Naive thymus-derived CD4-positive, alpha-beta T cell (primary cell): ENCODE measurements around the gene IZUMO2. TPM values are rescaled to one million over a fixed set of nuclear protein-coding genes. Genes with fewer than 3 reads are reported as not detected.

Experiments
- ATAC-seq: fragments of 150-1000 bp; cut with Tn5 transposase; 2 replicates; pipeline ENCODE4 v1.10.0; 2021; ENCODE audit warnings: mild to moderate bottlenecking, moderate library complexity
- CTCF ChIA-PET: fragments of 350-600 bp; sonication (Branson Sonifier 250); formaldehyde crosslinking; loops from one replicate; lab custom pipeline; 2021; ENCODE audit warnings: antibody characterized with exemption; lab: Charles Lee
- POLR2A ChIA-PET: fragments of 350-600 bp; sonication (Branson Sonifier 250); formaldehyde crosslinking; loops from one replicate; lab custom pipeline; 2021; ENCODE audit warnings: antibody characterized with exemption, inconsistent platforms; lab: Charles Lee
- DNase-seq, 9 donors: peaks; one replicate each; pipeline versions ENCODE4 v3.0.0 to v3.0.0-alpha.2; 2020 to 2022; ENCODE audit warnings: mixed read lengths in 1 of 9
- H3K27ac ChIP-seq: one replicate; pipeline ENCODE4 v1.7.0; 2013; ENCODE audit warnings: mild to moderate bottlenecking, low read depth, low read length, moderate library complexity
- H3K27me3 ChIP-seq, 2 donors: one replicate each; pipeline ENCODE4 v1.7.0; 2013; ENCODE audit warnings: low read length in 2 of 2, mild to moderate bottlenecking in 2 of 2, moderate library complexity in 2 of 2; ENCODE audit not compliant: control insufficient read depth in 2 of 2, insufficient read depth in 2 of 2
- H3K36me3 ChIP-seq, 3 experiments: 1 replicate in 2 of 3; 2 replicates in 1 of 3; pipeline ENCODE4 v1.7.0; 2013; ENCODE audit warnings: low read length in 3 of 3, mild to moderate bottlenecking in 3 of 3, moderate library complexity in 1 of 3; ENCODE audit not compliant: insufficient read depth in 3 of 3, control insufficient read depth in 2 of 3
- H3K4me1 ChIP-seq, 2 donors: one replicate each; pipeline ENCODE4 v1.7.0; 2013; ENCODE audit warnings: low read length in 2 of 2, mild to moderate bottlenecking in 2 of 2, moderate library complexity in 1 of 2; ENCODE audit not compliant: control insufficient read depth in 2 of 2, insufficient read depth in 2 of 2
- H3K4me3 ChIP-seq: 2 replicates; pipeline ENCODE4 v1.7.0; 2013; ENCODE audit warnings: mild to moderate bottlenecking, low read length
- H3K9me3 ChIP-seq, 3 experiments: 1 replicate in 2 of 3; 2 replicates in 1 of 3; pipeline ENCODE4 v1.7.0; 2013; ENCODE audit warnings: low read length in 3 of 3; ENCODE audit not compliant: control insufficient read depth in 2 of 3
- H3K27ac Mint-ChIP-seq, 9 donors: one replicate each; pipeline ENCODE4 v1.8.0; 2020 to 2022; ENCODE audit warnings: mixed read lengths in 9 of 9, mild to moderate bottlenecking in 8 of 9, moderate library complexity in 5 of 9, inconsistent platforms in 2 of 9
- H3K27me3 Mint-ChIP-seq, 5 donors: one replicate each; pipeline ENCODE4 v1.8.0; 2021 to 2022; ENCODE audit warnings: mixed read lengths in 5 of 5, mild to moderate bottlenecking in 1 of 5
- H3K36me3 Mint-ChIP-seq, 5 donors: one replicate each; pipeline ENCODE4 v1.8.0; 2020 to 2022; ENCODE audit warnings: mixed read lengths in 5 of 5, mild to moderate bottlenecking in 3 of 5, inconsistent platforms in 1 of 5
- H3K4me1 Mint-ChIP-seq, 7 donors: one replicate each; pipeline ENCODE4 v1.8.0; 2020 to 2022; ENCODE audit warnings: mixed read lengths in 7 of 7, mild to moderate bottlenecking in 3 of 7, inconsistent platforms in 1 of 7
- H3K4me3 Mint-ChIP-seq, 10 donors: one replicate each; pipeline ENCODE4 v1.8.0; 2020 to 2022; ENCODE audit warnings: mild to moderate bottlenecking in 10 of 10, mixed read lengths in 10 of 10, moderate library complexity in 6 of 10, inconsistent platforms in 2 of 10
- H3K9me3 Mint-ChIP-seq, 11 donors: one replicate each; pipeline ENCODE4 v1.8.0; 2020 to 2022; ENCODE audit warnings: mixed read lengths in 11 of 11, mild to moderate bottlenecking in 4 of 11, inconsistent platforms in 1 of 11, moderate library complexity in 1 of 11
- intact Hi-C, 2 donors: fragments of 100-400 bp; cut with micrococcal nuclease; formaldehyde crosslinking; loops; one replicate each; pipeline ENCODE4 v1.15.1; 2023
- polyA plus RNA-seq, 2 donors: library from polyadenylated mRNA; unstranded; fragments of 300-500 nt; fragmentation: Illumina TruSeq; gene quantifications; one replicate each; pipeline ENCODE4 v1.2.3, GENCODE V29; 2021
- total RNA-seq, 6 experiments: library from RNA in 5 of 6; stranded (reverse) in 5 of 6; gene quantifications; 1 replicate in 5 of 6; 2 replicates in 1 of 6; pipeline ENCODE4 v1.2.3 and lab custom pipeline; 2021 to 2026

IZUMO2 gene
- total and polyA plus RNA-seq, 7 experiments from 2014 or later, result not detected

GRCh38 chr19:50198431-50199258 lies 35.6 kb upstream of the IZUMO2 start:
- Histone ChIP-seq H3K4me1 (no peaks in the 10 kb centered on the region), H3K27ac (no peak overlapping the region), H3K4me3 (no peak overlapping the region), H3K36me3 (no peaks in the 10 kb centered on the region), H3K9me3 (no peaks in the 10 kb centered on the region), H3K27me3 (no peaks in the 10 kb centered on the region)
- peaks cover 17 to 62% (median 58%) of the 10 kb centered on the region in 5 donors for H3K27me3 Mint-ChIP-seq
- H3K4me1 Mint-ChIP-seq, result no peaks in the 10 kb centered on the region
- no peak overlapping the region for H3K27ac Mint-ChIP-seq
- ChIA-PET CTCF (no interaction called here), POLR2A (no interaction called here)
- ATAC-seq (no peak), DNase-seq (no peak)
- intact Hi-C loops, result no loop called here
- no peak overlapping the region for H3K4me3 Mint-ChIP-seq
- H3K9me3 Mint-ChIP-seq, result peaks cover 0 to 16% (median 3%) of the 10 kb centered on the region in 11 donors
- H3K36me3 Mint-ChIP-seq, result peaks cover 0 to 7% (median 0%) of the 10 kb centered on the region in 5 donors

- no peaks in the 10 kb centered on the region for H3K4me1 ChIP-seq
- ChIA-PET CTCF (no interaction called here), POLR2A (no interaction called here)
- peaks cover 0 to 7% (median 0%) of the 10 kb centered on the region in 5 donors for H3K36me3 Mint-ChIP-seq
- ATAC-seq (no peak), DNase-seq (no peak)
- H3K9me3 Mint-ChIP-seq, result peaks cover 0 to 18% (median 2%) of the 10 kb centered on the region in 11 donors
- no peak overlapping the region for H3K27ac ChIP-seq
- no peak overlapping the region for H3K4me3 Mint-ChIP-seq
- no peaks in the 10 kb centered on the region for H3K36me3 ChIP-seq
- intact Hi-C loops, result no loop called here
- no peak overlapping the region for H3K4me3 ChIP-seq
- H3K9me3 ChIP-seq, result no peaks in the 10 kb centered on the region
- H3K27me3 ChIP-seq, result no peaks in the 10 kb centered on the region
- peaks cover 0 to 2% (median 0%) of the 10 kb centered on the region in 7 donors for H3K4me1 Mint-ChIP-seq
- peaks cover 11 to 67% (median 62%) of the 10 kb centered on the region in 5 donors for H3K27me3 Mint-ChIP-seq
- no peak overlapping the region for H3K27ac Mint-ChIP-seq
Measured at GRCh38 chr19:50197348-50197747, 34.3 kb upstream of the IZUMO2 start.

GRCh38 chr19:50196322-50196932 lies 33.3 kb upstream of the IZUMO2 start:
- Mint-ChIP-seq H3K4me3 (no peak overlapping the region), H3K36me3 (peaks cover 0 to 5% (median 0%) of the 10 kb centered on the region in 5 donors), H3K4me1 (peaks cover 0 to 2% (median 0%) of the 10 kb centered on the region in 7 donors), H3K27me3 (peaks cover 3 to 59% (median 54%) of the 10 kb centered on the region in 5 donors), H3K27ac (no peak overlapping the region), H3K9me3 (peaks cover 0 to 12% (median 2%) of the 10 kb centered on the region in 11 donors)
- ChIA-PET CTCF (no interaction called here), POLR2A (no interaction called here)
- Histone ChIP-seq H3K36me3 (no peaks in the 10 kb centered on the region), H3K4me1 (no peaks in the 10 kb centered on the region), H3K9me3 (no peaks in the 10 kb centered on the region), H3K27me3 (no peaks in the 10 kb centered on the region), H3K27ac (no peak overlapping the region), H3K4me3 (no peak overlapping the region)
- DNase-seq, result no peak
- intact Hi-C loops, result no loop called here
- ATAC-seq, result no peak

GRCh38 chr19:50195224-50195623 lies 32.1 kb upstream of the IZUMO2 start:
- Mint-ChIP-seq H3K4me1 (peaks cover 0 to 2% (median 0%) of the 10 kb centered on the region in 7 donors), H3K9me3 (peaks cover 0 to 12% (median 2%) of the 10 kb centered on the region in 11 donors), H3K36me3 (peaks cover 0 to 5% (median 0%) of the 10 kb centered on the region in 5 donors), H3K27ac (no peak overlapping the region), H3K27me3 (peaks cover 0 to 56% (median 50%) of the 10 kb centered on the region in 5 donors), H3K4me3 (no peak overlapping the region)
- intact Hi-C loops, result no loop called here
- Histone ChIP-seq H3K4me1 (no peaks in the 10 kb centered on the region), H3K36me3 (no peaks in the 10 kb centered on the region), H3K27me3 (no peaks in the 10 kb centered on the region), H3K4me3 (no peak overlapping the region), H3K9me3 (no peaks in the 10 kb centered on the region), H3K27ac (no peak overlapping the region)
- POLR2A ChIA-PET, result no interaction called here
- ATAC-seq (no peak), DNase-seq (no peak)
- CTCF ChIA-PET, result no interaction called here

- no peak overlapping the region for H3K27ac Mint-ChIP-seq
- H3K9me3 Mint-ChIP-seq, result peaks cover 0 to 18% (median 3%) of the 10 kb centered on the region in 11 donors
- no peak overlapping the region for H3K4me3 Mint-ChIP-seq
- DNase-seq (no peak), ATAC-seq (no peak)
- peaks cover 0 to 5% (median 0%) of the 10 kb centered on the region in 5 donors for H3K36me3 Mint-ChIP-seq
- ChIA-PET CTCF (interaction anchor here (0.6 kb wide), 1 partner anchor 1321 kb away, joined by 5 read pairs; no protein-coding TSS in a partner anchor), POLR2A (no interaction called here)
- Histone ChIP-seq H3K4me1 (no peaks in the 10 kb centered on the region), H3K36me3 (no peaks in the 10 kb centered on the region), H3K9me3 (no peaks in the 10 kb centered on the region), H3K27ac (no peak overlapping the region), H3K27me3 (no peaks in the 10 kb centered on the region), H3K4me3 (no peak overlapping the region)
- H3K27me3 Mint-ChIP-seq, result peaks cover 0 to 57% (median 43%) of the 10 kb centered on the region in 5 donors
- peaks cover 0 to 4% (median 0%) of the 10 kb centered on the region in 7 donors for H3K4me1 Mint-ChIP-seq
- intact Hi-C loops, result no loop called here
Measured at GRCh38 chr19:50192463-50193211, 29.6 kb upstream of the IZUMO2 start.

GRCh38 chr19:50191216-50191615 lies 28.1 kb upstream of the IZUMO2 start:
- Histone ChIP-seq H3K4me3 (no peak overlapping the region), H3K4me1 (no peaks in the 10 kb centered on the region), H3K27me3 (no peaks in the 10 kb centered on the region), H3K9me3 (no peaks in the 10 kb centered on the region), H3K36me3 (no peaks in the 10 kb centered on the region), H3K27ac (no peak overlapping the region)
- H3K27me3 Mint-ChIP-seq, result peaks cover 0 to 44% (median 31%) of the 10 kb centered on the region in 5 donors
- DNase-seq (no peak), ATAC-seq (no peak)
- no peak overlapping the region for H3K4me3 Mint-ChIP-seq
- peaks cover 0 to 4% (median 0%) of the 10 kb centered on the region in 7 donors for H3K4me1 Mint-ChIP-seq
- intact Hi-C loops, result no loop called here
- H3K27ac Mint-ChIP-seq, result no peak overlapping the region
- ChIA-PET POLR2A (no interaction called here), CTCF (no interaction called here)
- H3K36me3 Mint-ChIP-seq, result peaks cover 0 to 7% (median 0%) of the 10 kb centered on the region in 5 donors
- H3K9me3 Mint-ChIP-seq, result peaks cover 0 to 17% (median 2%) of the 10 kb centered on the region in 11 donors
